H1 (cell line): ENCODE measurements around the gene PDE2A. TPM values are rescaled to one million over a fixed set of nuclear protein-coding genes. Genes with fewer than 3 reads are reported as not detected.

Source experiments
- BRCA1 ChIP-seq: IDR thresholded peaks from 2 replicates; pipeline ENCODE4 v1.6.1; 2012; ENCODE audit warnings: low read depth, low read length, improper control_type of control experiment
- CBX5 ChIP-seq: fragments of 300-800, 300-1000 bp; sonication (generic); IDR thresholded peaks from 2 replicates; pipeline ENCODE4 v1.7.1; 2016; ENCODE audit warnings: antibody characterized with exemption, low read length, low read depth
- CHD7 ChIP-seq: fragments of 300-600 bp; sonication (generic); IDR thresholded peaks from 2 replicates; pipeline ENCODE4 v1.7.1; 2012; ENCODE audit warnings: low read length, moderate library complexity, mild to moderate bottlenecking, inconsistent platforms; ENCODE audit not compliant: insufficient replicate concordance
- EP300 ChIP-seq, 2 experiments: IDR thresholded peaks; 1 replicate in 1 of 2; 2 replicates in 1 of 2; pipeline ENCODE4 v1.6.1; 2011 to 2012; ENCODE audit warnings: low read depth in 2 of 2, low read length in 2 of 2, mild to moderate bottlenecking in 2 of 2, borderline replicate concordance in 1 of 2, inconsistent platforms in 1 of 2, moderate library complexity in 1 of 2
- KDM4A ChIP-seq: IDR thresholded peaks from one replicate; pipeline ENCODE4 v1.7.1; 2012; ENCODE audit warnings: low read depth, mild to moderate bottlenecking, moderate library complexity, low read length, inconsistent platforms; ENCODE audit not compliant: severe bottlenecking
- POLR2AphosphoS5 ChIP-seq: IDR thresholded peaks from 2 replicates; pipeline ENCODE4 v1.6.1; 2011; ENCODE audit warnings: low read depth, low read length
- SP2 ChIP-seq: IDR thresholded peaks from 2 replicates; pipeline ENCODE4 v1.6.1; 2012; ENCODE audit warnings: mild to moderate bottlenecking, low read length, inconsistent platforms
- SRF ChIP-seq: IDR thresholded peaks from 2 replicates; pipeline ENCODE4 v1.6.1; 2011; ENCODE audit warnings: mild to moderate bottlenecking, low read depth, low read length, moderate library complexity
- polyA plus RNA-seq, 7 experiments: library from polyadenylated mRNA; depleted of rRNA in 3 of 7; stranded (reverse) in 5 of 7; unstranded in 2 of 7; fragments of >200 nt in 5 of 7; fragments of 200-250 nt in 2 of 7; gene quantifications; 1 replicate in 5 of 7; 2 replicates in 1 of 7; 4 replicates in 1 of 7; pipeline versions ENCODE4 v1.2.1 to v1.2.3, GENCODE V29; 2011 to 2013; ENCODE audit warnings: missing spikeins in 2 of 7, mixed read lengths in 2 of 7
- total RNA-seq: library from RNA; stranded (reverse); fragmentation: NEBNext Ultra II Directional; extraction: Animal tissue kit (Norgen Biotek cat#: 25700); gene quantifications from 2 replicates; pipeline ENCODE4 v1.2.1, GENCODE V29; 2021
- TF ChIP-seq, protein P1 (sequence below), 3 experiments: IDR thresholded peaks; 1 replicate in 2 of 3; 2 replicates in 1 of 3; pipeline versions ENCODE4 v1.5.1 to v1.6.1; 2011; ENCODE audit warnings: low read length in 3 of 3, mild to moderate bottlenecking in 3 of 3, inconsistent platforms in 2 of 3, low read depth in 1 of 3, moderate library complexity in 1 of 3; ENCODE audit not compliant: insufficient read depth in 1 of 3; ENCODE audit errors: control extremely low read depth in 1 of 3

PDE2A gene
- total and polyA plus RNA-seq, 2 of the 8 experiments (the other 6 are each of a cell fraction or from before 2014, with no cell fraction given) = 3.4 to 7.1 TPM

DNA sequence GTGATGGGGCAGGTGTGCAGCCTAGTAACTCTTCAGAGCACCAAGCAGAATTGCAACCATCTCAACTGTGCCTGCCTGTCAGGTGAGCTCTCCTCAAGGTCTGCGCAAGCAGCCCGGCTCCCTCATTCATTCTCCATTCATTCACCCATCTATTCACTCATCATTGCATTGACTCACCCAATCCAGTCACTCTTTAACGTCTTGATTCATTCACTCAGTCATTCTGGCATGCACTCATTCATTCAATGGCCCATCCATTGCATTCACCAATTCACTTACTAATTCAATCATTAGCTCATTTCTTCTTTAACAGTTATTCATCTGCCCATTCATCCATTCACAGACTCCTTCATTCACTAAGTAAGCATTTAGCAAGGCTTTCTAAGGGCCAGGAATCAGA is 111.8 kb downstream of the PDE2A start (continued):
- no peak for TF ChIP-seq CHD7
- no peak for TF ChIP-seq KDM4A
- TF ChIP-seq, protein P1, sequence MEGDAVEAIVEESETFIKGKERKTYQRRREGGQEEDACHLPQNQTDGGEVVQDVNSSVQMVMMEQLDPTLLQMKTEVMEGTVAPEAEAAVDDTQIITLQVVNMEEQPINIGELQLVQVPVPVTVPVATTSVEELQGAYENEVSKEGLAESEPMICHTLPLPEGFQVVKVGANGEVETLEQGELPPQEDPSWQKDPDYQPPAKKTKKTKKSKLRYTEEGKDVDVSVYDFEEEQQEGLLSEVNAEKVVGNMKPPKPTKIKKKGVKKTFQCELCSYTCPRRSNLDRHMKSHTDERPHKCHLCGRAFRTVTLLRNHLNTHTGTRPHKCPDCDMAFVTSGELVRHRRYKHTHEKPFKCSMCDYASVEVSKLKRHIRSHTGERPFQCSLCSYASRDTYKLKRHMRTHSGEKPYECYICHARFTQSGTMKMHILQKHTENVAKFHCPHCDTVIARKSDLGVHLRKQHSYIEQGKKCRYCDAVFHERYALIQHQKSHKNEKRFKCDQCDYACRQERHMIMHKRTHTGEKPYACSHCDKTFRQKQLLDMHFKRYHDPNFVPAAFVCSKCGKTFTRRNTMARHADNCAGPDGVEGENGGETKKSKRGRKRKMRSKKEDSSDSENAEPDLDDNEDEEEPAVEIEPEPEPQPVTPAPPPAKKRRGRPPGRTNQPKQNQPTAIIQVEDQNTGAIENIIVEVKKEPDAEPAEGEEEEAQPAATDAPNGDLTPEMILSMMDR (IDR thresholded peaks at IDR 0.05; ENCODE audit: control extremely low read depth in 1 of 3, insufficient read depth in 1 of 3, low read depth in 1 of 3, low read length in 3 of 3) = no peak
- no peak for TF ChIP-seq BRCA1
- no peak for TF ChIP-seq CBX5
- TF ChIP-seq SP2 = no peak
- TF ChIP-seq POLR2AphosphoS5 = no peak
- TF ChIP-seq EP300 (IDR thresholded peaks at IDR 0.05; ENCODE audit: borderline replicate concordance in 1 of 2, low read depth in 2 of 2, low read length in 2 of 2) = no peak
- TF ChIP-seq SRF = no peak
